IPS-11a (cell line): ENCODE measurements around the gene CACNA1D.

Source experiments
- H3K4me3 ChIP-seq: one replicate; pipeline ENCODE4 v1.5.1; 2013; ENCODE audit warnings: low read depth, low read length, control low read depth

The CACNA1D gene

DNA sequence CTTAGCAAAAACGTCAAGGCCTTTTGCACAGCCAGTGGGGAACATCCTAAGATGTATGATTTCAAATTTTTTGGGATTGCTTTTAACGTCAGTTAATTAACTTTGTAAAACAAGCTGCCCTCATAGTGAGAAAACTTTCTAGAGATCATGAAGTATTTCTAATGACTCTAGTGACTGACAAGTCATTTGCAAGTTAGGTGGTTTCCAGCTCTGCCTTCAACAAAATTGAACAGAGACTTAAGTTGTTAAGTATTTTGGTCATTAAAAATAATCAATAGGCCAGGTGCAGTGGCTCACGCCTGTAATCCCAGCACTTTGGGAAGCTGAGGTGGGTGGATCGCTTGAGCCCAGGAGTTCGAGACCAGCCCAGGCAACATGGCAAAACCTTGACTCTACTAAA lies 280.6 kb downstream of the CACNA1D start:
- H3K4me3 ChIP-seq: no peak overlapping the region

DNA sequence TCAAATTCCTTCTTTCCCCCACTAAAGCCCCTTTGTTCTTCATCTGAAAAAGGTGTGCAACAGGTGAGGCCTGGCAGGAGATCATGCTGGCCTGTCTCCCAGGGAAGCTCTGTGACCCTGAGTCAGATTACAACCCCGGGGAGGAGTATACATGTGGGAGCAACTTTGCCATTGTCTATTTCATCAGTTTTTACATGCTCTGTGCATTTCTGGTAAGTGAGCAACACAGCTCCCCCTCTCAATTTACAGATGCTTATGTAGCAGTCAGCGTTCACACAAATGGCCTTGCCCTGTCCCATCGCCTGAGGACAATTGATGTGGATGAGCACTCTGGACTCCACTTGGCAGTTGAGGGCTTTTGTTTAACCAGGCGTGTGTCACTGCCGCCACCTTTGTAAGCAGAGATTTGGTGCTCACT lies 281.4 kb downstream of the CACNA1D start:
- H3K4me3 ChIP-seq: no peak overlapping the region

DNA sequence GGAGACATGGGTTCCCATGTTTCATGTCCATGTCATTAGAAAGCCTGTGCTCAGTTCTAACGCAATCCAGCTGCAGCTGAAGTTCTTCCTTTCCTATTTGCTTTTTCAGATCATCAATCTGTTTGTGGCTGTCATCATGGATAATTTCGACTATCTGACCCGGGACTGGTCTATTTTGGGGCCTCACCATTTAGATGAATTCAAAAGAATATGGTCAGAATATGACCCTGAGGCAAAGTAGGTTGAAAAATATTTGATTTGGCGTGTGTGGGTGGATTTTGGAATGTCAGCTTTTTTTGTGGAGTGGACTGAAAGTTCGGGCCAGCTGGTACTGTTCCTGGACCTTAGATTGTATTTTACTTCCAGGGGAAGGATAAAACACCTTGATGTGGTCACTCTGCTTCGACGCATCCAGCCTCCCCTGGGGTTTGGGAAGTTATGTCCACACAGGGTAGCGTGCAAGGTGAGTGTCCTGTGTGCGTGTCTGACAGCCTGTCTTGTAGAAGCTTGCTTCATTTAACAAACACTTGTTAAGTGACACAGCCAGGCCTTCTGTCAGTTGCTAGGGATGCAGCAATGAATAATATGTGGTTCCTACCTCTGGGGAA lies 282.2 kb downstream of the CACNA1D start:
- H3K4me3 ChIP-seq: no peak overlapping the region

DNA sequence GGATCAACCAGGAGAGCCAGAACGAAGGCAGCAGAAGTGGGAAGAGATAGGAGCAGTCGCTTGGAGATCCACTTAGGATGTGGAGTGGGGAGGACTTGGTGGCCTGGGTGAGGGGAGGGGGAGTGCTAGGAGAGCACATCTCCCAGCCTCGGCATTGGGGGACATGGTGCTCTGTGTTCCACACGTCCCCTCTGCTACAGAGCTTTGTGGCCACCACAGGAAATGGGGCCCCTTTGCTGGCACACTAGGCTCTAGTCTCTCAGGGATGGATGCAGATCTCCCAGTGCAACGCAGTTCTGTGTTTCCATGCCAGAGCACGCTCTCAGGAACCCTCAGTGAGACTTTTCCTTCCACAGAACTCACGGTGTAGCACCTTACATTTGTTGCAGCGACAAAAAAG lies 283.1 kb downstream of the CACNA1D start:
- H3K4me3 ChIP-seq: no peak overlapping the region

DNA sequence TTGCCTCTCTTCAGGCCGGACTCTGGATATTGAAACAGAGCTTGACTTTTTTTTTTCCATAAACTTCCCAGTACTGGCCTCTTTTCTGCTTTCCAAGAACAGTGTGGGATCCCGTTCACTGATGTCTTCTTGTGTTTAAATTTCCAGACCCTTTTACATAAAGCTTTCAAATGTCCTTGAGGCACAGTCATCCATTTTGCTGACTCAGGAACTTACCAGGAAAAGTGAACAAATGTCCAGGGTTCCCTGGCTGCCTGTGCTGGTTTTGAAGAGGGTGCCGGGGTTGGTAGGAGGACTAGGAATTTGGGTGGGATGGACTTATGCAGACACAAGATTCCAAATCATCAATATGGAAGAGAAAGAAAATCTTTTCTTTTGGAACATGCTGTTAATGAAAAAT lies 283.7 kb downstream of the CACNA1D start:
- no peak overlapping the region for H3K4me3 ChIP-seq

DNA sequence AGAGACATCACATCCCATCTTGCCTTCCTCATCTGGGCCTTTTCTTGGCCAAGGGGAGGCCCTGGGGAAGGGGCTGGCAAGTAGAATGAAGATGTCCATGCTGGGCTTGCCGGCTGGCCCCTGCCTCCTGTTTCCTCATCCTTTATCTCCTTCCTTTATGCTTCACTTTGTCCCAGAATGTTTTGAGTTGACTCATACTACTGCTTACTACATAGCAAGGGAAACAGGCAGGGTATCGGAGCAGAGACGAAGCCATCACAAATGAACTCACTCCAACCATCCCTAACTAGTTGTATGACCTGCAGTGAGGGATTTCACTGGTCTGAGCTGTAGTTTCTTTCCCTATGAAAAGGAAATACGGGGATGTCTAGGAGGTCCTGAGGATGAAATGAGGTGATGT lies 285.8 kb downstream of the CACNA1D start:
- no peak overlapping the region for H3K4me3 ChIP-seq

DNA sequence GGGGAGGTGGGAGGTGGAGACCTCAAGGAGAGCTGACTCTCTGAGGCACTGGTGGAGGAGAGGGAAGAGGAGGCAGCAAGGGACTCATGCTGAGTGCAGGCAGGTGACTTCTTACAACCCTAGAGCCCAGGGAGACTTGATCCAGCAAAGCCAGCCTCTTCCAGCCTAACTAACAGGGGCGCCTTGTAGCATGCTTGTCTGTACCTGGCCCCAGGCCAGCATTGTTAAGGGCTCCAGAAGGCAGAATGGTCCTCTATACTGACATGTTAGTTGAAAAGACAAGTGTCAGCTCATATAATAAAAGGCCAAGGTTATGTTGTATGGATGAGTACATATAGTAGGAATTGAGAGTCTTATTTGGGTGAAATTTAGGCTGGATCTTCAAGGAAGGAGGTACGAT lies 286.4 kb downstream of the CACNA1D start:
- no peak overlapping the region for H3K4me3 ChIP-seq

DNA sequence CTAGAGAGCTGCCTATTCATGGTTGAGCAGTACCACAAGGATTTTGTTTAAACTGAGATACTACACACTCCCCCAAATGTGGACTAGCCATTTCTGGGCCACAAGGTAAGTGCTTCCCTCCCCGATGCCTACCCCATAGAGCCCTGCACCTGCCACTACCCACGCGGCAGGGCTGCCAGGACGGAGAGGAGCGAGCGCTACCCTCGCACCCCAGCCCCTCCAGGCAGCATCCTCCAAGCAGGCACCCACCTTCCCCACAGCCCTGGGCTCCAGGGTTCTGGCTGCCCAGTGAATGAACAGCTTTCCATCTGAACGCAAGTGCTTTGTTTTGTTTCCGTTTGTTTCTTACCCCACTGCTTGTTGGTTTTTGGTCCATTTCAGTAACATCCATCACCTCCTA lies 292.6 kb downstream of the CACNA1D start:
- no peak overlapping the region for H3K4me3 ChIP-seq

DNA sequence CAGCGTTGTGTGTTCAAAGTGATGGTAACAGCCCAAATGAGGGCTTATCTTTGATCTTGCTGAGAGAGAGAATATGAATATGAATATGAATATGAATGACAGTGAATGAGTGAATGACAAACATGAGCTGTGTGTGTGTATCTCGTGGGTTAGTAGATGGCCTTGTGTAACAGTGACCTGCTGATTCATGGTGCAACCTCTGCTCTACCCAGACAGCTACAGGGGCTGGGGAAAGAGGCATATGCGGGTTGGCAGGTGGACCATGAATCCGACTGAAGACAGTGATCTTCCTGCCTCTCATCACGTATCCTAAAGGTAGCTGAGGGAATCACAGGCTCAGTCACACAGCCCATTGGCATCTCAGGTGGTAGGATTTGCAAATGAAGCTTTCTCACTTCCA lies 293.6 kb downstream of the CACNA1D start:
- no peak overlapping the region for H3K4me3 ChIP-seq

DNA sequence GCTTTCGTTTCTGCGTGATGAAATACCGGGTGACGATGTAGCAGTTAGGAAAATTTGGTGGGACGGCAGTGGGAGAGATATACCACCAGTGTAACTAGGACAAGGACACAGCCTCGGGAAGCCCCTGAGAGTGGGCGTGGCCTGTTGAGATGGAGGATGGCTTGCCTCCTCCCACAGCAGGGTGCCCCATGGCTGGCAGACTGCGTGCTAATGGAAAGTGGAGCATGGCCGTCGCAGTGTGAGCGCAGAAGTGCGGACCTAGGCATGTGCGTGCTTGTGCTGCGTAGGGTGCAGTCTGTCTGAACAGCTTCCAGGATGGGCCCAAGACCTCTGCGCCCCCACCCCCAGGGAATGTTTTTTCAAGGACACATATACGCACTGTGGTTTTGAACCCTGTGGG lies 295.0 kb downstream of the CACNA1D start:
- H3K4me3 ChIP-seq: no peak overlapping the region

DNA sequence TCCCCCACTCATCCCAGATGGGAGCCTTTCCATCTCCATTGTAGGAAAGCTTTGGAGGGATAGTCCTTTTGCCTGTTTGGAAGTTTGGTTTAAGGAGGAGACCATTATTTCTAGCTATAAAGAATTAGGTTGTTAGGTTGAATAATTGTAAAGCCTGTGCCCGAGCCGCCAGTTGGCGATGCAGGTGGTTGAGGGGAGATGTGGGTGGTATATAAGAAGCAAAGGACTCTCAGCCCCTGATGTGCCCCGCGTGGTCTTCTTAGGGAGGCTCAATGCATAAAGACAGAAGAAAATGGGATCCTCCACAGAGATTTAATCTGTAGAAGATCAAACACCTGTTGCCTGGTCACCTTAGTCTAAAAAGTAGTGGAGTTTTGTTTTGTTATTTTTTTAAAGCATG lies 296.1 kb downstream of the CACNA1D start:
- no peak overlapping the region for H3K4me3 ChIP-seq

DNA sequence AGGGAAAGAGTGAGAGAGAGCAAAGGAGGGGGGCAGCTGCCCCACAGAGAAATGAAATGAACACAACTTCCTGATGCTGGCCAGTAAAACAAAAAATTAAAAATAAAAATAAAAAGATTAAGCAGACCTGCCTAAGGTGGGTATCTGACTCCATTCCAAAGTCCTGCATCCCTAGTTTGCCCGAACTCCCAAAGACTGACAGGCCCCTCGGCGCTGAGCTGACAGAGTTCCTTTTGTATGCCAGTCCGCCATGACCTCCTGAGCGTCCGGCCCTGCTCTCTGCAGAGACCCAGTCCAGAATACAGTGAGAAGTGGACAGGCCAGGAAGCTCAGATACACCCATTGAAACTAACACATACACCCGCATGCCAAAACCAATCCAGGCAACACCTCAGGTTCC lies 296.9 kb downstream of the CACNA1D start:
- no peak overlapping the region for H3K4me3 ChIP-seq

DNA sequence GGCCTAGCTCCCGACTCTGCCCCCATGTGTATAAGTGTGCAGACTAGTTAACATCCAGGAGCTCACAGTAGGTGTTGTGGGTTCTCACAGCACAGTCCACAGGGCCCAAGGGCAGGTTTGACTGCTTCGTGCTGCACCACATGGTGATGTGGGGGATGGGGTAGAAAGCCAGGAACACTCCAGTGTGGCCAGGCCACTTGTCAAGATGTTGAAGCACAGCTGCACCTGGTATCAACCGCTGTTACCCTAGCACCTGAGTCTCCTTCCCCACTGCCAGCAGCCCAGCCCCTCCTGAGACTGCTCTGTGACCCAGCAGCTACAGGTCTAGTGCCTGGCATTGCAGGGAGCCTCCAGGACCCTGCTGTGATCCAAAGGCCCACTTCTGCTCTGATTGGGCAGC lies 298.5 kb downstream of the CACNA1D start:
- no peak overlapping the region for H3K4me3 ChIP-seq

DNA sequence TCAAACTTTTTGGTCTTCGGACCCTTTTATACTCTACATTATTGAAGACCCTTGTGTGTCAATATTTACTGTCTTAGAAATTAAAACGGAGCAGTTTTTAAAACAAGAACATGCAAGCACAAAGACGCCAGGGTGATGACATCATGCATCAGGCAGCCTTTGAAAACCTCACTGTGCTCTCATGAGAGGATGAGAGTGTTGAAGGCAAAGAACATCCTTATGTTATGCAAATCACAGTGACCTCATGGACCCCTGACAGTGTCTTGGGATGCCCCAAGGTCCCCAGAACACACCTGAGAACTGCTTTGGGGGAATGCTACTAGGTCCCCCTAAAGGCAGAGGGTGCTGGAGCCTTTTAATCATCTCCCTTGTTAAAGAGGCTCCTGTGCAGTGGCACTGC lies 300.2 kb downstream of the CACNA1D start:
- H3K4me3 ChIP-seq: no peak overlapping the region

DNA sequence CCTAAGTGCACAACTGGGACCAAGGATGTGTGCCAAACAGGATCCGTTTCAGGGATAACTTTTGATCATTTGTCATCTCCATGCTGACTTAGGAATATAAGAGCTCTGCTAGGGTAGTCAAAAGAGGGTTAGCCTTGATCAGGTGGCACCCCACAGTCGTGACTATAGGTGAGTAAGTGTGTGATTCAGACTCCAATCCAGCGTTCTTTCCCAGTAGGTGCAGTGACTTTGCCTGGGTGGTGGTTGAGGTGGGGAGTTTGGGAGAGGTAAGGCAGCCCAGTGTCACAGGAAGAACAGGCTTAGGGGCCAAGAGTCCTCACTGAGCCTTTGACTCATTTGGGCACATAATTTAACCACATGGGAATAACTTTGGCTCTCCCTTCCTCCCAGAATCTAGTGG lies 300.8 kb downstream of the CACNA1D start:
- no peak overlapping the region for H3K4me3 ChIP-seq

DNA sequence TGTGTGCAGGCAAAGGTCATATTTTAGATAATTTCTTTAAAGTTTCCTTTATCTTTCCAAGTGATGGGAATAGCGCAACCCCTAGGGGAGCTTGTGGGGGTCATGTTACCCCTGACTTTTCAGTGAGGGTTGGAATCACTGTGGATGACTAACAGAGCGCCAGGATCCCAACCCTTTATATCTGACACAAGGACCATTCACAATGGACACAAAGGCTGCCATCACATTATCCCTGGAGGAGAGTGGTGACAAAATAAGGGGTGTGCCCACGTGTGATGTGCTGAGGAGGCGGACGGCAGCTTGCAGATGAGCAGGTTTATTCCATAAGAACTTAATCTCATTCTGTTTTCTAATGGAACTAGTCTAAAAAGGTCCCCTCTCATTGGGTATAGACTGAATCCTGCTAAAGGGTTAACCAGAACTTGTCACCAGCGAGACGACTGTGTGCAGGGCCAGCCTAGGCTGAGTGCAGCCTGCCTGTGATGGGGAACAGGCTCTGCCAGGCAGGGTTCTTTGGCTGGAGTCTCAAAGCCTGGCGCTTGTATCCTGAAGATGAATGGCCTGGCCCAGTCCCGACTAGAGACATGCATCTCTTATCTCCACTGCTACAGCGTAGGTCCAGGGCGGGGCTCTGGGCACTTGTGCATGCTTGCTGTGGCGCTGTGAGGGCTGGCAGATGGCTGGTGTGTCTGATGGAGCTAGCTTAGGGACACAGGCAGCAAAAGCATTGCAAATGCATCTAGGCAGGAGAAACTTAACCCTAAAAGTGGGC lies 301.6 kb downstream of the CACNA1D start:
- H3K4me3 ChIP-seq: no peak overlapping the region

DNA sequence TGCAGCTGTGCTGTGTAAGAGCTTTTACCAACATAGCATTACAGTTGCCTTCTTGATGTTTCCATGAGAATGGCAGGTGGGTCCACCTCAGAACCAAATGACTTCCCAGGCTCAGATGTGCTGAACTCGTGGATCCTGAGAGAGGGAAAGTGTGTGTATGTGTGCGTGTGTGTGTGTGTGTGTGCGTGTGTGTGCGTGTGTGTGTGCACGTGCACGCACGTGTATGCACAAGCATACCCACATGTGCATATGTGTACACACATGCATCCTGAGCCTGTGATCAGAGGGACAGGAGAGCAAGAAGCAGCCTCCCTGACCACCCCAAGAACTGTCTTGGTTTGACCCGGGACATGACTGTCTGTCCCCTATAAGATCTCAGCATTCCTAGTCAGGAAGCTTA lies 303.7 kb downstream of the CACNA1D start:
- H3K4me3 ChIP-seq: no peak overlapping the region

DNA sequence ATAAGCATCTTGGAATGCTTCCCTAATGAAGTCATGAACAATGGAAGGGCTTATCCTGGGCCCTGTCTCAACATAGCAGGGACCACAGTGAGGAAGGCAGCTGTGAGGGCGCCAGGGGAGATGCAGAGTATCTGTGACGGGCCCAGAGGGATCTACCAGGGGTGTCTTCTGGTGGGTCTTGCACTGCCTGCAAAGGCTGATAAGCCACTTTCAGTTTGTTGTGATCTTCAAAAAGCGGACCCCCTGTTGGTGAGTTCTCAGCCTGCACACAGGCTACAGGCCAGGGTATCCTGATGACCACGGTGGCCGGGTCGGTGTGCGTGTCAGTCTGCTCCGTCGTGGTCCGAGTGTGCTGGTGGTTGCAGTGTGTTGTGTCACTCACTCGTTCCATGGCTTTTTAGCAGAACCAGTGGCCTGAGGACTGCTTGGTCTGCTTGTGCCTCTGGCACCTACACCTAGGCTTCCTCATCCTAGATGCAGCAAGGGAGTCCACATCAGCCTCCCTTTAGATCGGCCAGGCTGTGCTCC lies 305.0 kb downstream of the CACNA1D start:
- H3K4me3 ChIP-seq: no peak overlapping the region

DNA sequence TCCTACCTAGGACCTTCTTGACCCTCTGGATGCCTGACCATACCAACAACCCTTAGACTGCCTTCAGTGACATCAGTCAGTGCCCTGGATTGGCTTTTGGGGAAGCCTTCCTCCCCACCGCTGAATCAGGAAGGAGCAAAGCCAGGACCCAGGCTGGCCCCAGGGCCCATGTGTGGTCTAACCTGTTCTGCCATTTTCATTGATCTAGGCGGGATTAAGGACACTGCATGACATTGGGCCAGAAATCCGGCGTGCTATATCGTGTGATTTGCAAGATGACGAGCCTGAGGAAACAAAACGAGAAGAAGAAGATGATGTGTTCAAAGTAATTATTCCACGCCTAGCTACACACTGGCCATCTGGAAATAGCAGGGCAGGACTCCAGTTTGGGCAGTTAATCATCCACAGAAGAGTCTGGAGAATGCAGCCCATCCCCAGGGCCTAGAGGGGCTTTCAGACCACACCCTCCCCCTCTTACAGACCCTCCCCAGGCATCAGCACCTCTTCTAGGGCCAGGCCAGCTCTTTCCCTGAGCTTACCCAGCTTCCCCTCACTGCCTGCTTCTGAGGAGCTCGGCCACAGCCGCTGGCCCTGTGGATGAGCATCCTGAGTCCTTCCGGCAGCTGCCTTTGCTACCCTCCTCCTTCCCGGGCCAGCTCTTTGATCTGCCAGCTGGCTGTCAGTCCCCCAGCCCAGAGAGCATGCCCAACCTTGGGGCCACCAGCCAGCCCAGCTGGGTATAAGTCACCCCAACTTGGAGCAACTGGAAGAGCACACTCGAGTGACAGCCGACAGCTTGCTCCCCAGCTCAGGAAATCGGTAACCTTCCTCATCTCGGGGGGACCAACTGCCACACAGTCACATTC lies 305.9 kb downstream of the CACNA1D start:
- no peak overlapping the region for H3K4me3 ChIP-seq

DNA sequence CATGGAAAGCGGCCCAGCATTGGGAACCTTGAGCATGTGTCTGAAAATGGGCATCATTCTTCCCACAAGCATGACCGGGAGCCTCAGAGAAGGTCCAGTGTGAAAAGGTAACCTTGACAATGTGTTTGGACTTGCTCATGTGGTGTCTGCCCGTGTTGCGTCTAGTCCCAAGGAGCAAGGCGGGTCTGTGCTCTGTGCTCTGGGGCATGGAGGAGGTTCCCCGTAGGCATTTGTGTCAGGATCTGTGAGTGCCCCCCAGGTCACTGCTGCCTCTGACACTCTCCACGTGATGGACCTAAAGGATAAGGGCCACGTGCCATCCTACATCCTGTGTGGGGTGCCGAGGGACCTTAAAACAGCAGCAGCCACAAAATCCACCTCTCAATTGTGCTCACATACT lies 306.9 kb downstream of the CACNA1D start:
- H3K4me3 ChIP-seq: no peak overlapping the region

DNA sequence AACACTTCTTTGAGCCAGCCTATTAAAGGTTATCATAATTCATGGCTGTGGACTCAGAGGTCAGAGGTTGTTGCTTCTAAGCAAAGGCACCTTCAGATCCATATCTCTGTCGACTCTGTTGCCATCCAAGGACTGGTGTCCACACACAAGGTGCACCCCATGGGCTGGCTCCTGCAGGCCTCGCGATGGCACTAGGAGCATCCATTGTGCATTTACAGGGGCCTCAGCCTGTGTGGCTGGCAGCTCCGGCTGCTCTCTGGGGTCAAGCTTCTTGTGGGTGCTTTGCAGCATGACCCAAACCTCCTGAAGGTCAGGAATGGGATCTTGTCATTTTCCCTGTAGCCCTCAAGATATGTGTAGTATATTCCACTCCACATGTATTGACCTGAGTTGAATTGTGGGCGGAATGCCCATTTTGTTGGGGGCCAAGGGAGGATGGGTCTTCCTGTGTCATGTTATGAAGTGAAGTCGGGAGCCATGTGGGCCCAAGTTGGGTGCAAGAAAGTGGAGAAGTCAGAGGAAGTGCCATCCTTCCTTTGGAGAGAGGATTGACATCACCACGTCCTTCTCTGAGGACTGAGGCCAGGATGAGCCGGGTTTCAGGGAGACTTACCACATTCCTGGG lies 308.0 kb downstream of the CACNA1D start:
- no peak overlapping the region for H3K4me3 ChIP-seq
